Body of pancreas (tissue), 4 donors: ENCODE measurements around the gene KCTD11. TPM values are rescaled to one million over a fixed set of nuclear protein-coding genes. Genes with fewer than 3 reads are reported as not detected.

ENCODE experiments used
- ATAC-seq: fragments of 150-250 bp; one replicate; pipeline ENCODE4 v1.9.1; 2016
- DNase-seq, 4 donors: peaks; one replicate each; pipeline ENCODE4 v3.0.0-alpha.2; 2019
- H3K27ac ChIP-seq, 4 donors: fragments of 200-600 bp; sonication (generic); 1 replicate in 3 of 4; 2 replicates in 1 of 4; pipeline versions ENCODE4 v1.5.1 to v1.6.1; 2016 to 2019; ENCODE audit warnings: mild to moderate bottlenecking in 1 of 4, mixed read lengths in 1 of 4, moderate library complexity in 1 of 4
- H3K27me3 ChIP-seq, 2 donors: fragments of 200-600 bp; sonication (generic); one replicate each; pipeline ENCODE4 v1.6.0; 2016; ENCODE audit warnings: mild to moderate bottlenecking in 1 of 2
- H3K36me3 ChIP-seq, 2 donors: fragments of 200-600 bp; sonication (generic); replicated peaks in 1 of 2; 2 replicates each; pipeline ENCODE4 v1.5.1; 2016; ENCODE audit warnings: low read depth in 2 of 2; ENCODE audit not compliant: insufficient read depth in 1 of 2
- H3K4me1 ChIP-seq: fragments of 200-600 bp; sonication (generic); one replicate; pipeline ENCODE4 v1.6.0; 2016
- H3K4me3 ChIP-seq, 2 donors: fragments of 200-600 bp; sonication (generic); 1 replicate in 1 of 2; 2 replicates in 1 of 2; pipeline ENCODE4 v1.5.1; 2016 to 2019
- H3K9me3 ChIP-seq, 3 donors: fragments of 200-600 bp; sonication (generic); 1 replicate in 2 of 3; 2 replicates in 1 of 3; pipeline ENCODE4 v1.5.1; 2016
- POLR2A ChIP-seq, 3 donors: fragments of 450-650 bp; IDR thresholded peaks; one replicate each; pipeline ENCODE4 v1.6.1; 2016; ENCODE audit warnings: antibody characterized with exemption in 3 of 3, mild to moderate bottlenecking in 2 of 3
- WGBS, 2 donors: methylation state at CpG; one replicate each; pipeline ENCODE4 v1.1.5; 2017; 5-methylcytosine and 5-hydroxymethylcytosine counted together
- intact Hi-C: fragments of 100-400 bp; cut with DNase I; formaldehyde crosslinking; loops from one replicate; pipeline ENCODE4 v1.15.1; 2023
- total RNA-seq, 2 donors: library from RNA; depleted of rRNA; stranded (reverse); fragments of >200 nt; gene quantifications; one replicate each; pipeline ENCODE4 v1.1.0, GENCODE V29; 2016
- TF ChIP-seq, protein P1 (sequence below), 7 experiments: fragments of 450-650 bp in 4 of 7; fragments of 200-600 bp in 3 of 7; sonication (generic) in 3 of 7; IDR thresholded peaks; one replicate each; pipeline ENCODE4 v1.5.1; 2016 to 2019; ENCODE audit warnings: antibody characterized with exemption in 7 of 7

Gene KCTD11
- total RNA-seq, 2 donors from 2014 or later = 2.6 to 5.6 TPM

DNA sequence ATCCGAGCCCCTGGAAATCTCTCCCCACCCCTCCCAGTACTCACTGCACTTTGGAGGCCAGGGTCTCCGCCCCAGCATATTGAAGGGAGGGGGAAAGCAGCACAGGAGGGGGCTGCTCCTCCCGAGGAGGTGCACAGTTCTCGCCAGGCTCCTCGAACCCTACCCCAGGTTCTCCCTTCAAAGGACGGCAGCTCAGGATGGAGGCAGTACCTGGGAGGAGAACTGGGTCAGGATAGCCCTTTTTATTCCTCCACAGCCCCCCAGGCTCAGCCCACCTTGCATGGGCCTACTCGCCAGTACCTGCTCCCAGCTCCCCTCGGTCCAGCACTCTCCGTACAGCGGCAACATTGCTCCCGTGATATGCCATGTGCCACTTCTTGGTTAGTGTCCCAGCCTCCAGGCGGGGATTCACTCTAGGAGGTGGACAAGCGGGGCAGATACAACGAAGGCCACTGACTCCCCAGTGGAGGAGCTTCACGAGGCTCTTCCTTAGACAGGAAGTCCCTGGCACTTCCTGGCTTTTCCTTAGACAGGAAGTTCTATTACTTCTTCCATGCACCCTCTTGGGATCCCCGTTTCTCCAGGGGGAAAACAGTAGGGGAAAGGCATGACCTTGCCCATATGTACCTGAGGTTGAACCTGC is 34.7 kb upstream of the KCTD11 start:
- H3K36me3 ChIP-seq = peaks cover 0 to 32% of the 10 kb centered on the region in 2 donors
- H3K27me3 ChIP-seq = no peaks in the 10 kb centered on the region
- 88 to 90% methylated on average over 16 of the region's 16 CpGs for WGBS, 2 donors
- no peak overlapping the region for H3K27ac ChIP-seq
- intact Hi-C loops = no loop called here
- DNase-seq = no peak
- ATAC-seq = no peak
- TF ChIP-seq POLR2A (IDR thresholded peaks at IDR 0.05) = no peak
- TF ChIP-seq, protein P1, sequence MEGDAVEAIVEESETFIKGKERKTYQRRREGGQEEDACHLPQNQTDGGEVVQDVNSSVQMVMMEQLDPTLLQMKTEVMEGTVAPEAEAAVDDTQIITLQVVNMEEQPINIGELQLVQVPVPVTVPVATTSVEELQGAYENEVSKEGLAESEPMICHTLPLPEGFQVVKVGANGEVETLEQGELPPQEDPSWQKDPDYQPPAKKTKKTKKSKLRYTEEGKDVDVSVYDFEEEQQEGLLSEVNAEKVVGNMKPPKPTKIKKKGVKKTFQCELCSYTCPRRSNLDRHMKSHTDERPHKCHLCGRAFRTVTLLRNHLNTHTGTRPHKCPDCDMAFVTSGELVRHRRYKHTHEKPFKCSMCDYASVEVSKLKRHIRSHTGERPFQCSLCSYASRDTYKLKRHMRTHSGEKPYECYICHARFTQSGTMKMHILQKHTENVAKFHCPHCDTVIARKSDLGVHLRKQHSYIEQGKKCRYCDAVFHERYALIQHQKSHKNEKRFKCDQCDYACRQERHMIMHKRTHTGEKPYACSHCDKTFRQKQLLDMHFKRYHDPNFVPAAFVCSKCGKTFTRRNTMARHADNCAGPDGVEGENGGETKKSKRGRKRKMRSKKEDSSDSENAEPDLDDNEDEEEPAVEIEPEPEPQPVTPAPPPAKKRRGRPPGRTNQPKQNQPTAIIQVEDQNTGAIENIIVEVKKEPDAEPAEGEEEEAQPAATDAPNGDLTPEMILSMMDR (IDR thresholded peaks at IDR 0.05) = no peak
- peaks cover 34% of the 10 kb centered on the region for H3K4me1 ChIP-seq
- no peaks in the 10 kb centered on the region for H3K9me3 ChIP-seq
- no peak overlapping the region for H3K4me3 ChIP-seq

DNA sequence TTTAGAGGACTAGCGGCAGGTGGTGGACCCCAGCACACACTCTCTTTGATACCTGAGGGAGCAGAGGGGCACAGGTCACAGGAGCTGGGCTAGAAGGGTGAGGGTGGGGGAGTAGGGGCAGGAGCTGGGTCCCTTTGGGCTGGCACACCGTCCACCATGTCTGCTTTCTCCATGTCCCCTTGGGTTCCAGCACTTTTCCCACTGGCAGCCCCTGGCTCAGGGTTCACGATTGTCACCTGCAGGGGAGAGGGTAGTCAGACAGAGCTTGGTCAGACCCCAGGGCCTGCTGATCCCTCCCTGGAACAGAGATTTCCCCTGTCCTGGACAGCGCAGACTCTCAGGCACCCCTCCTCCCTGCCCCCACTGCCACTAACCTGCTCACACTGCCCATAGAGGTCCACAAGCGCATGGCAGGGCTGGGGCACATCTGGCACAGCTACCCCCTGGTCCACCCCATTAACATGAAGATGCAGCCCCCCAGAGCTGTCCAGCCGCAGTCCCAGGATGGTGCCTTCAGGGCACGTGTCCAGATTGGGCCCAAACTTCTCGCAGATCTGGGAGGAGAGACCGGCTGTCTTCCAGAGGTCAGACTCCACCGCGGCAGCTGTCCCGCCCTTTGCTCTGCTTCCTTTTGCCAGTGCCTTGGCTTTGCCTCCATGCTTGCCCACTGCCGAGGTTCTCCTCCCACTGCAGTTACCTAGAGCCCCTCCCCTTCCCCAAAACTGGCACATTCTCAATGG is 33.7 kb upstream of the KCTD11 start:
- intact Hi-C loops = no loop called here
- ATAC-seq = no peak
- Histone ChIP-seq H3K27me3 (no peaks in the 10 kb centered on the region), H3K4me3 (no peak overlapping the region), H3K36me3 (peaks cover 0 to 29% of the 10 kb centered on the region in 2 donors), H3K27ac (no peak overlapping the region), H3K9me3 (no peaks in the 10 kb centered on the region), H3K4me1 (peaks cover 24% of the 10 kb centered on the region)
- DNase-seq = no peak
- 87 to 93% methylated on average over 3 to 13 of the region's 13 CpGs for WGBS, 2 donors
- TF ChIP-seq, protein P1 (IDR thresholded peaks at IDR 0.05) = no peak
- no peak for TF ChIP-seq POLR2A (IDR thresholded peaks at IDR 0.05)

DNA sequence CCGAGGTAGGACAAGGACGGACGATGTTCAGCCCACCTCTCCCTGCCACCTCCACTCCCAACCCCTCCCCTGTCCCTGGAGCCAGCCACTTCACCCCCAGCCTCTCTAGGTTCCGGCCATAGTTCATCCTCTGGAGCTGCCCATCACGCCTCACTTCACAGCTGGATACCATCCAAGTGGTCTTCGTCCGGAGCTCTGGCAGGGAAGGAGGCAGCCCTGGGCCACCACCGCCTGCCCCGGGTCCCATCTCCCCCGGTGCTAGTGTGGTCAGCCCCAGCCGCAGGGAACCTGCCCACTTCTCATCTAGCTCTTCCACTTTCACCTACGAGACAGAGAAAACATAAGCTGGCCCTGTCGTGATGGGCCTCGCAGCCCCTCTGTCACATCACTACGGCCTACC is 30.5 kb upstream of the KCTD11 start:
- peaks cover 0 to 31% of the 10 kb centered on the region in 2 donors for H3K36me3 ChIP-seq
- 91% methylated on average over 15 of the region's 15 CpGs for WGBS, 2 donors
- DNase-seq (no peak), ATAC-seq (no peak)
- no peaks in the 10 kb centered on the region for H3K9me3 ChIP-seq
- H3K4me1 ChIP-seq = no peaks in the 10 kb centered on the region
- TF ChIP-seq, protein P1 (IDR thresholded peaks at IDR 0.05) = no peak
- TF ChIP-seq POLR2A (IDR thresholded peaks at IDR 0.05) = no peak
- no peak overlapping the region for H3K4me3 ChIP-seq
- H3K27me3 ChIP-seq = no peaks in the 10 kb centered on the region
- H3K27ac ChIP-seq = no peak overlapping the region
- intact Hi-C loops = no loop called here

DNA sequence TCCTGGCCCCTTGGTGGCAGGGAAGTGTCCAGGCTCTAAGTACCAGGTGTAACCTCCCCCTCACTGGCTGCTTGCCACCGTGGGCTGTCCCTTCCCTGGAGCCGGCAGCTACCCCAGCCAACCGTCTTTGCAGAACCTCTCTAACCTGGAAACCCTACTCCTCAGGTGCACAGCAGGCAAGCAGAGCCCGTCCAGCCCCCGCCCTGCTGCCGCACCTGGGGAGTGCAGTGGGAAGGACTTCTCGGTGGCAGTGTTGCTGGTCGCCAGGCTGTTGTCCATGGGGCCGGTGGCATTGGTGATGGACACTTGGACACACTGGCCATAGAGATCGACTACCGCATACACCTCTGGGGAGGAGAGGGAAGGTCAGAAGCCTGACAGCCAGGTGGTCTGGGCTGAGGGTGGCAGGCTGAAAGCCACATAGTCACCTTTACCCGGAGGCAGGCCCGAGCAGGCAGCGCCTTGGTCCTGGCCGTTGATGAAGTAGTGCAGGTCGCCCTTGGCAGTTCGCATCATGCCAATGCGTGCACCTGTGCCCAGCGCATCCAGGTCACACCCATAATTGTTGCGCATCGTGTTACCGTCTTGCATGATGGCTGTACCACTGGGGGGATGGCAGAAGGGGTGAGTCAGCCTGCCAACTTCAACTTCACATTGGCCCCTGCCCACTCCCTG is 29.3 kb upstream of the KCTD11 start:
- H3K27ac ChIP-seq = no peak overlapping the region
- no peak for DNase-seq
- ATAC-seq = no peak
- intact Hi-C loops = no loop called here
- no peak overlapping the region for H3K4me3 ChIP-seq
- H3K27me3 ChIP-seq = no peaks in the 10 kb centered on the region
- no peak for TF ChIP-seq POLR2A (IDR thresholded peaks at IDR 0.05)
- TF ChIP-seq, protein P1 (IDR thresholded peaks at IDR 0.05) = no peak
- H3K4me1 ChIP-seq = peaks cover 2% of the 10 kb centered on the region
- peaks cover 0 to 31% of the 10 kb centered on the region in 2 donors for H3K36me3 ChIP-seq
- H3K9me3 ChIP-seq = no peaks in the 10 kb centered on the region
- WGBS, 2 donors = 85 to 92% methylated on average over 7 to 21 of the region's 22 CpGs
